ENCODE results near the gene LAMTOR3.
"Not testable (repeated sequence)": the region's sequence is repeated elsewhere in the genome, so short reads cannot be mapped to it uniquely, and the experiment has no call there.

Gene LAMTOR3

DNA sequence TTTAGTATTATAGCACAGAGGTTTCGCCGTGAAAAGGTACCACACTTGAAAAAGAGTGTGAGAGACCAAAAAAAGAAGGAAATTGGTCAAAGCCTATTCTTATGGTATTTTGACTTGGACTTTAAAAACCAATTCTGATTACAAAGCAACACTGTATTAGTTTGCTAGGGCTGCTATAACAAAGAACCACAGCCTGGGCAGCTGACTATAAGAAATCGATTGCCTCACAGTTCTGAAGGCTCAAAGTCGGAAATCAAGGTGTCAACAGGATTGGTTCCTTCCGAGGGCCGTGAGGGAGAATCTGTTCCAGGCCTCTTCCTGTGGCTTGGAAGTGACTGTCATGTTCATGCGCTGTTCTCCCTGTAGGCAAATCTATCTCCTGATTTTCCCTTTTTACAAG, 59.7 kb downstream of the LAMTOR3 start:
- no peak overlapping the region for H3K27ac ChIP-seq
- TF ChIP-seq ZFX (IDR thresholded peaks at IDR 0.05; ENCODE audit: borderline replicate concordance), result no peak
- TF ChIP-seq, protein P1, sequence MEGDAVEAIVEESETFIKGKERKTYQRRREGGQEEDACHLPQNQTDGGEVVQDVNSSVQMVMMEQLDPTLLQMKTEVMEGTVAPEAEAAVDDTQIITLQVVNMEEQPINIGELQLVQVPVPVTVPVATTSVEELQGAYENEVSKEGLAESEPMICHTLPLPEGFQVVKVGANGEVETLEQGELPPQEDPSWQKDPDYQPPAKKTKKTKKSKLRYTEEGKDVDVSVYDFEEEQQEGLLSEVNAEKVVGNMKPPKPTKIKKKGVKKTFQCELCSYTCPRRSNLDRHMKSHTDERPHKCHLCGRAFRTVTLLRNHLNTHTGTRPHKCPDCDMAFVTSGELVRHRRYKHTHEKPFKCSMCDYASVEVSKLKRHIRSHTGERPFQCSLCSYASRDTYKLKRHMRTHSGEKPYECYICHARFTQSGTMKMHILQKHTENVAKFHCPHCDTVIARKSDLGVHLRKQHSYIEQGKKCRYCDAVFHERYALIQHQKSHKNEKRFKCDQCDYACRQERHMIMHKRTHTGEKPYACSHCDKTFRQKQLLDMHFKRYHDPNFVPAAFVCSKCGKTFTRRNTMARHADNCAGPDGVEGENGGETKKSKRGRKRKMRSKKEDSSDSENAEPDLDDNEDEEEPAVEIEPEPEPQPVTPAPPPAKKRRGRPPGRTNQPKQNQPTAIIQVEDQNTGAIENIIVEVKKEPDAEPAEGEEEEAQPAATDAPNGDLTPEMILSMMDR (IDR thresholded peaks at IDR 0.05), result no peak

DNA sequence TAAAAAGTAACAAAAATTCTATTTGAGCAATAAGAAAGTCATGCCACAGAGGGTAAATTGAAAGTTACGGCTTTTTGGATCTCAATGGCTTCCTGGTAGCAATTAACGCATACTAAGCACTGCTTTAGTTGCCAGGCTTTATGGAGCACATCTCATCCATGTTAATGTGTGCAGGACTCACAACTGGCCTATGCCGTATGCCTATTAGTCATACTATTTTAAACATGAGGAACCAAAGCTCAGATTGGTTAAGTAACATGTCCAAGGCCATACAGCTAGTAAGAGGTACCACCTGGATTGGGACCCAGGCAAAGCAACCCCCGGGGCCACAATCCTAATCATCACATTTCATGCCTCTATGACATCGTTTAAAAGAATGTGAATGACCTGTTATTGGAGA, 60.5 kb downstream of the LAMTOR3 start:
- no peak overlapping the region for H3K27ac ChIP-seq
- TF ChIP-seq ZFX (IDR thresholded peaks at IDR 0.05; ENCODE audit: borderline replicate concordance), result no peak
- TF ChIP-seq, protein P1 (IDR thresholded peaks at IDR 0.05), result no peak

DNA sequence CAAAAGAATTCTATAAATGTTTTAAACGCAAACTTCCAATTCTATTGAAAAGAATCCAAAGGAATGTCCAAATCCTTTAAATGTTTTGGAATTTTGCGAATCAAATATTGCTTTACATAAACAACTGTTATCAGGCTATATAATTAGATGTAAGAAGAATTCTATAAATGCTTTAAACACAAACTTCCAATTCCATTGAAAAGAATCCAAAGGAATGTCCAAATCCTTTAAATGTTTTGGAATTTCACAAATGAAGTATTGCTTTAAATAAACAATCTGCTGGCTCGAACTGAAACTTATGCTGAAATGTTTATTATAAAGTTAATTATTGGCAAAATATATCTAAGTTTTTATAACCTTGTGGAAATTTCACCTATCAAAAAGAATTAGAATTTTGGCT, 61.5 kb downstream of the LAMTOR3 start:
- TF ChIP-seq, protein P1 (IDR thresholded peaks at IDR 0.05), result no peak
- no peak for TF ChIP-seq ZFX (IDR thresholded peaks at IDR 0.05; ENCODE audit: borderline replicate concordance)
- H3K27ac ChIP-seq, result no peak overlapping the region

DNA sequence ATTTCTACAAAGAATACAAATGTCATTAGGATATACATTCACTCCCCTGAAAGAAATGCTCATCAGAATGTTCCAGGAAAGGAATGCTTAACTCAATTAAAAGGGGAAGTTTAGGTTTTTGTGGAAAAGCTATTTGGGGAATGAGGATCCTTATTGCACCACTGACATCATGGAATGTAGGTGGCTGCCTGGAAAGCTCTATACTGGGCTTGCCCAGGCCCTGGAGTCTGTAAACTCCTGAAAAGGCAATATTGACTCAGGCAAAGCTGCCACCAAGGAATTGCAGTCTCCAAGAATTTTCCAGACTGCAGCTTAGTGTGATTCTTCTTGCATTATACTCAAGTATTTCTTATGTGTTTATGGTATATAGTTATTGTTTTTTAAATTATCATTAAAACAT, 61.9 kb downstream of the LAMTOR3 start:
- no peak overlapping the region for H3K27ac ChIP-seq
- no peak for TF ChIP-seq ZFX (IDR thresholded peaks at IDR 0.05; ENCODE audit: borderline replicate concordance)
- TF ChIP-seq, protein P1 (IDR thresholded peaks at IDR 0.05), result no peak

- H3K27ac ChIP-seq, result not testable (repeated sequence)
Measured at GRCh38 chr4:99830051-99830450, 64.2 kb downstream of the LAMTOR3 start.

GRCh38 chr4:99828477-99828876, 65.8 kb downstream of the LAMTOR3 start:
- TF ChIP-seq ZFX (IDR thresholded peaks at IDR 0.05; ENCODE audit: borderline replicate concordance), result no peak
- TF ChIP-seq, protein P1 (IDR thresholded peaks at IDR 0.05), result no peak

More at GRCh38 chr4:99828477-99828876, 65.8 kb downstream of the LAMTOR3 start:
- no peak overlapping the region for H3K27ac ChIP-seq
